HEK293T (cell line): ENCODE results near the gene CRYBG1.

ENCODE experiments used
- BHLHE40 ChIP-seq: fragments of 450-650 bp; IDR thresholded peaks from 2 replicates; pipeline ENCODE4 v1.6.1; 2016; ENCODE audit warnings: mild to moderate bottlenecking, moderate library complexity, borderline replicate concordance
- ELF4 ChIP-seq: fragments of 450-650 bp; IDR thresholded peaks from 2 replicates; pipeline ENCODE4 v1.6.1; 2017; ENCODE audit warnings: antibody characterized with exemption
- FOXA1 ChIP-seq: fragments of 450-650 bp; IDR thresholded peaks from 2 replicates; pipeline ENCODE4 v1.6.1; 2016; ENCODE audit warnings: mild to moderate bottlenecking
- FOXK2 ChIP-seq: fragments of 450-650 bp; IDR thresholded peaks from 2 replicates; pipeline ENCODE4 v1.6.1; 2016; ENCODE audit warnings: mild to moderate bottlenecking
- HDGF ChIP-seq: fragments of 450-650 bp; IDR thresholded peaks from 2 replicates; pipeline ENCODE4 v1.6.1; 2017; ENCODE audit warnings: antibody characterized with exemption, borderline replicate concordance
- L3MBTL2 ChIP-seq: fragments of 450-650 bp; conservative IDR thresholded peaks from 2 replicates; pipeline ENCODE4 v1.6.1; 2016; ENCODE audit warnings: mild to moderate bottlenecking
- LEF1 ChIP-seq: fragments of 450-650 bp; IDR thresholded peaks from 2 replicates; pipeline ENCODE4 v1.6.1; 2017; ENCODE audit warnings: mild to moderate bottlenecking, borderline replicate concordance
- NFRKB ChIP-seq: fragments of 450-650 bp; IDR thresholded peaks from 2 replicates; pipeline ENCODE4 v1.6.1; 2016; ENCODE audit warnings: mild to moderate bottlenecking, moderate library complexity
- SP1 ChIP-seq: fragments of 450-650 bp; IDR thresholded peaks from 2 replicates; pipeline ENCODE4 v1.6.1; 2017
- SUZ12 ChIP-seq: fragments of 450-650 bp; IDR thresholded peaks from 2 replicates; pipeline ENCODE4 v1.6.1; 2016; ENCODE audit warnings: mild to moderate bottlenecking
- TARDBP ChIP-seq: fragments of 450-650 bp; IDR thresholded peaks from 2 replicates; pipeline ENCODE4 v1.6.1; 2016
- ZNF384 ChIP-seq: fragments of 450-650 bp; IDR thresholded peaks from 2 replicates; pipeline ENCODE4 v1.6.1; 2016

DNA sequence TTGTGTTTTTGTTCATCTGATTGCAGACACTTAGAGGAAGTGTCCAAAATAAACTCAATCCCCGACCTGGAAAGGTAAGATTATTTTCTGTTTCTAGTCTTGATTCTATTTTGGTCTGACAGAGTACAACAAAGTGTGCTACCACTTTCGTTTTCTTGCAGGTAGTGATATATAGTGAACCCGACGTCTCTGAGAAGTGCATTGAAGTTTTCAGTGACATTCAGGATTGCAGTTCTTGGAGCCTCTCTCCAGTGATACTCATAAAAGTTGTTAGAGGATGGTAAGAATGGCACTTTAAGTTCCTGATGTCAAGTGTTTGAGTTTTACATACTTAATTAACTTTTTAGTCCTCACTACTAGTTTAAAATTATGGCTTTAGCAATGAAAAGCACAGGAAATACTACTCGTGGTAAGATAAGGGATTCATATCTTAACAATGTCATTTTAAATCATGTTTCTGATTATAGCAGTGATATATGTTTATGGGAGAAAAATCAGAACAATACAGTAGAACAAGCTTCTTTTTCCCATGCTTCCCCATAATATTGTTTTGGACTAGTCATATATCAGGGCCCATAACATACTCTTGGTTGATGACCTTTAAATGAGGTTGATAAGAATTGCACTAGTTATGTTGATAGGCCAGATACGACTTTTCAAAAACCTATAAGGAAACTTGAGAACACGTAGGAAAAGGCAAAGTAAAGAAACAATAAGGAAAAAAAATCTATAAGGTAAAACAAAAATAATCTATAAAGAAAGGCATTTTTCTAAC is 164.8 kb downstream of the CRYBG1 start:
- TF ChIP-seq HDGF (no peak), ELF4 (no peak), LEF1 (no peak), NFRKB (no peak), L3MBTL2 (no peak), TARDBP (no peak), SUZ12 (no peak), BHLHE40 (no peak), SP1 (no peak), ZNF384 (no peak), FOXK2 (no peak), FOXA1 (no peak)
